K562 (cell line): ENCODE results near the gene CLDN11. TPM values are rescaled to one million over a fixed set of nuclear protein-coding genes. Genes with fewer than 3 reads are reported as not detected.
A peak's percentile ranks its signal among the peaks of the same experiment; 100 is the strongest.

Source experiments
- ATAC-seq: fragments of 200-7000 bp; cut with Tn5 transposase; 3 replicates; pipeline ENCODE4 v1.9.1; 2020; ENCODE audit warnings: moderate library complexity
- BruUV-seq: library from RNA; stranded (reverse); fragments of 400-500 nt; replicated peaks from 2 replicates; lab custom pipeline; 2021; lab: Mats Ljungman, UMichigan
- CTCF ChIA-PET: fragments of 300-600 bp; formaldehyde crosslinking; extraction: SDS; loops from one replicate; lab custom pipeline; 2021; ENCODE audit warnings: low intra/inter-chr PET ratio; lab: Yijun Ruan, JAX
- POLR2A ChIA-PET: fragments of 300-600, 350-650 bp; sonication (Branson Sonifier 250); formaldehyde crosslinking; extraction: SDS; loops from one replicate; lab custom pipeline; 2021; ENCODE audit warnings: antibody characterized with exemption, inconsistent platforms; lab: Yijun Ruan, JAX
- DNase-seq, 4 experiments: peaks; one replicate each; pipeline versions ENCODE4 v3.0.0 to v3.0.0-alpha.2; 2011 to 2018; ENCODE audit warnings: low spot score in 3 of 4, mixed read lengths in 3 of 4; ENCODE audit errors: extremely low read depth in 1 of 4
- FAIRE-seq: peaks from 2 replicates; lab custom pipeline; 2011; peaks lifted over from hg19 to GRCh38; lab: Jason Lieb, UNC
- H2AFZ ChIP-seq: 2 replicates; pipeline ENCODE4 v1.6.0; 2011; ENCODE audit warnings: low read depth, low read length, control low read depth, inconsistent platforms
- H3K27ac ChIP-seq: fragments of 200-600 bp; 3 replicates; pipeline ENCODE4 v1.8.0; 2011; ENCODE audit warnings: low read depth, mild to moderate bottlenecking, control low read depth, inconsistent platforms, low read length, moderate library complexity, mixed read lengths; ENCODE audit errors: extremely low read depth
- H3K27me3 ChIP-seq, 2 experiments: fragments of 300-600 bp in 1 of 2; 2 replicates in 1 of 2; 3 replicates in 1 of 2; pipeline versions ENCODE4 v1.6.0 to v1.8.0; 2011; ENCODE audit warnings: inconsistent platforms in 2 of 2, low read length in 2 of 2, mild to moderate bottlenecking in 1 of 2, mixed read lengths in 1 of 2, moderate library complexity in 1 of 2; ENCODE audit not compliant: control insufficient read depth in 2 of 2, insufficient read depth in 2 of 2
- H3K36me3 ChIP-seq: fragments of 300-600 bp; 3 replicates; pipeline ENCODE4 v1.8.0; 2011; ENCODE audit warnings: mild to moderate bottlenecking, low read length, inconsistent platforms; ENCODE audit not compliant: control insufficient read depth, insufficient read depth
- H3K4me1 ChIP-seq, 2 experiments: fragments of 200-600 bp in 1 of 2; replicated peaks in 1 of 2; 2 replicates in 1 of 2; 3 replicates in 1 of 2; pipeline versions ENCODE4 v1.5.1 to v1.8.0; 2011; ENCODE audit warnings: inconsistent platforms in 2 of 2, low read length in 2 of 2, mild to moderate bottlenecking in 1 of 2, mixed read lengths in 1 of 2, moderate library complexity in 1 of 2; ENCODE audit not compliant: control insufficient read depth in 2 of 2, insufficient read depth in 2 of 2
- H3K4me2 ChIP-seq: 2 replicates; pipeline ENCODE4 v1.6.1; 2011; ENCODE audit warnings: low read length, control low read depth, inconsistent platforms, mixed read lengths; ENCODE audit not compliant: insufficient read depth
- H3K4me3 ChIP-seq: fragments of 200-600 bp; sonication (generic), shearing (Covaris generic); 2 replicates; pipeline ENCODE4 v1.5.1; 2016; ENCODE audit warnings: control low read depth, inconsistent platforms
- H3K79me2 ChIP-seq: fragments of 200-600 bp; 3 replicates; pipeline ENCODE4 v1.8.0; 2011; ENCODE audit warnings: low read length, inconsistent platforms; ENCODE audit not compliant: control insufficient read depth, insufficient read depth
- H3K9ac ChIP-seq, 2 experiments: 2 replicates each; pipeline versions ENCODE4 v1.6.0 to v1.6.1; 2011; ENCODE audit warnings: low read depth in 2 of 2, low read length in 2 of 2, control low read depth in 1 of 2, inconsistent platforms in 1 of 2, mild to moderate bottlenecking in 1 of 2, mixed read lengths in 1 of 2; ENCODE audit not compliant: insufficient read depth in 1 of 2
- H3K9me1 ChIP-seq: one replicate; pipeline ENCODE4 v1.6.0; 2011; ENCODE audit warnings: inconsistent platforms, mild to moderate bottlenecking, low read length, moderate library complexity; ENCODE audit not compliant: control insufficient read depth, insufficient read depth
- H3K9me3 ChIP-seq: replicated peaks from 2 replicates; pipeline ENCODE4 v1.5.1; 2011; ENCODE audit warnings: low read depth, low read length, inconsistent platforms; ENCODE audit not compliant: control insufficient read depth, insufficient read depth
- H4K20me1 ChIP-seq: replicated peaks from 2 replicates; pipeline ENCODE4 v1.6.1; 2011; ENCODE audit warnings: low read length, inconsistent platforms, mixed read lengths; ENCODE audit not compliant: control insufficient read depth, insufficient read depth
- ARID1B ChIP-seq: fragments of 450-650 bp; IDR thresholded peaks from 2 replicates; pipeline ENCODE4 v1.6.1; 2016; ENCODE audit warnings: antibody characterized with exemption, mild to moderate bottlenecking, inconsistent platforms
- LARP7 ChIP-seq: fragments of 450-650 bp; IDR thresholded peaks from 2 replicates; pipeline ENCODE4 v1.6.1; 2016
- ZNF134 ChIP-seq: fragments of 250-450 bp; sonication (Bioruptor Pico); conservative IDR thresholded peaks from 2 replicates; pipeline ENCODE4 v1.4.0; 2020
- WGBS: fragments of 100-300 bp; shearing (Covaris generic); methylation state at CpG from one replicate; pipeline ENCODE4 v1.1.6; 2016; ENCODE audit warnings: low coverage, mixed read lengths; ENCODE audit not compliant: insufficient coverage; ENCODE audit errors: missing lambda C conversion rate; 5-methylcytosine and 5-hydroxymethylcytosine counted together
- in situ Hi-C: fragments of 300-500 bp; cut with MboI; formaldehyde crosslinking; loops from 4 replicates; pipeline ENCODE4 v1.15.0; 2018; ENCODE audit warnings: inconsistent platforms, mixed read lengths
- intact Hi-C: fragments of 100-400 bp; cut with micrococcal nuclease; formaldehyde crosslinking; loops from 2 replicates; pipeline ENCODE4 v1.14.2; 2022
- microRNA-seq: library from miRNA; unstranded; fragments of <30 nt; microRNA quantifications from one replicate; pipeline ENCODE4, GENCODE V29; 2018; ENCODE audit warnings: borderline microRNAs expressed
- polyA plus RNA-seq, 8 experiments: library from polyadenylated mRNA; depleted of rRNA in 4 of 8; stranded (reverse) in 5 of 8; unstranded in 3 of 8; fragments of >200 nt; fragmentation: Nextera tagmentation in 2 of 8; fragmentation: Illumina TruSeq in 1 of 8; extraction: Ambion mirVana in 2 of 8; extraction: Trizol in 1 of 8; gene quantifications; 2 replicates each; pipeline versions ENCODE4 v1.2.1 to v1.2.3, GENCODE V29; 2011 to 2014; ENCODE audit warnings: inconsistent platforms in 1 of 8, missing spikeins in 1 of 8
- total RNA-seq, 7 experiments: library from RNA; depleted of rRNA in 6 of 7; stranded (reverse); fragments of >200 nt in 6 of 7; fragmentation: Illumina TruSeq in 2 of 7; extraction: Trizol in 2 of 7; gene quantifications; 2 replicates each; pipeline versions ENCODE4 v1.2.1 to v1.2.3, GENCODE V29; 2011 to 2021; ENCODE audit warnings: low replicate concordance in 1 of 7
- TF ChIP-seq, protein P1 (sequence below): sonication (generic); formaldehyde crosslinking; IDR thresholded peaks from 2 replicates; pipeline ENCODE4 v1.5.0; 2020; ENCODE audit warnings: missing genetic modification reagents
- TF ChIP-seq, protein P2 (sequence below), 3 experiments: IDR thresholded peaks in 2 of 3; conservative IDR thresholded peaks in 1 of 3; 2 replicates each; pipeline ENCODE4 v1.5.1; 2011 to 2012; ENCODE audit warnings: low read length in 3 of 3, mild to moderate bottlenecking in 3 of 3, control low read depth in 2 of 3, improper control_type of control experiment in 1 of 3, inconsistent platforms in 1 of 3, low read depth in 1 of 3, mixed read lengths in 1 of 3, moderate library complexity in 1 of 3; ENCODE audit not compliant: insufficient read depth in 2 of 3

CLDN11 gene
- total and polyA plus RNA-seq, 9 of the 15 experiments (the other 6 are each of a cell fraction or from before 2014, with no cell fraction given), result 0.05 to 0.41 (median 0.18) TPM; not detected in 1

DNA sequence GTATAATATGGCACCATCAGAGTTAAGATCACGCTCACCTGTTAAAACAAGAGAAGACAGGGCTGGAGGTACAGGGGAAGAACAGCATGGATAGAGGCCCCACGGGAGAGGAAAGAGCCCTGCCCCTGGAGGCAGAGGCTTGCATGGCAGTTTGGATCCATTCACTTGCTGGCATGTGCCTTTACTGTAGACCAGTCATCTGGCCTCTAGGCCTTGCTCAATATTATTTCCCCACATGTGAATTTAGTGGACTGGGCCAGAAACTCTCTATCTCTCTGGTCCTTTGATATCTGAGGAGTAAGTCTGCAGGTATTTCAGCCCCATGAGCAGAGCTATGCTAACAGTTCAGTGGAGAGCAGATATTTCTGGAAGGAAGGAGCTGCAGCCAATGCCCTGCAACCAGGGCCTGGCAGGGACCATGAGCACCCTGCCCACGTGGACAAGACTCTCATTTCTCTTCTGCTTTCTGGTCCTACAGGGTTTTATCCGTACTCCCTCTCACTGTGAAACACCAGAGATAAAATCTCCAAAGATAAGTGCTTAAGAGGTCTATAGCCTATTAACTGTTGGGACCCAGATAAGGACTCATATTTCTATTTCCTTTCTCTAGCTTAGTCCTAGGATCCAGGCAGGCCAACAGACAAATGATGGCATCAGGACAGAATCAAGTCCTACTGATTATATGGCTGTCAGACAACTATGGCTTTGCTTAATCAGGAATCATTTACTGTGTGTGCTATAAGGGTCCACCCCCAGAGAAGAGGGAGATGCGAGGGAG lies 65.0 kb downstream of the CLDN11 start:
- H3K79me2 ChIP-seq, result no peaks in the 10 kb centered on the region
- no peak overlapping the region for H2AFZ ChIP-seq
- peaks cover 0 to 29% of the 10 kb centered on the region in 2 experiments for H3K27me3 ChIP-seq
- TF ChIP-seq ARID1B (no peak), LARP7 (no peak), ZNF134 (no peak)
- TF ChIP-seq, protein P1, sequence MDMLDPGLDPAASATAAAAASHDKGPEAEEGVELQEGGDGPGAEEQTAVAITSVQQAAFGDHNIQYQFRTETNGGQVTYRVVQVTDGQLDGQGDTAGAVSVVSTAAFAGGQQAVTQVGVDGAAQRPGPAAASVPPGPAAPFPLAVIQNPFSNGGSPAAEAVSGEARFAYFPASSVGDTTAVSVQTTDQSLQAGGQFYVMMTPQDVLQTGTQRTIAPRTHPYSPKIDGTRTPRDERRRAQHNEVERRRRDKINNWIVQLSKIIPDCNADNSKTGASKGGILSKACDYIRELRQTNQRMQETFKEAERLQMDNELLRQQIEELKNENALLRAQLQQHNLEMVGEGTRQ (CRISPR knock-in tag), result peak; percentile 9; the same call in 1 of the 2 replicates
- TF ChIP-seq, protein P2, sequence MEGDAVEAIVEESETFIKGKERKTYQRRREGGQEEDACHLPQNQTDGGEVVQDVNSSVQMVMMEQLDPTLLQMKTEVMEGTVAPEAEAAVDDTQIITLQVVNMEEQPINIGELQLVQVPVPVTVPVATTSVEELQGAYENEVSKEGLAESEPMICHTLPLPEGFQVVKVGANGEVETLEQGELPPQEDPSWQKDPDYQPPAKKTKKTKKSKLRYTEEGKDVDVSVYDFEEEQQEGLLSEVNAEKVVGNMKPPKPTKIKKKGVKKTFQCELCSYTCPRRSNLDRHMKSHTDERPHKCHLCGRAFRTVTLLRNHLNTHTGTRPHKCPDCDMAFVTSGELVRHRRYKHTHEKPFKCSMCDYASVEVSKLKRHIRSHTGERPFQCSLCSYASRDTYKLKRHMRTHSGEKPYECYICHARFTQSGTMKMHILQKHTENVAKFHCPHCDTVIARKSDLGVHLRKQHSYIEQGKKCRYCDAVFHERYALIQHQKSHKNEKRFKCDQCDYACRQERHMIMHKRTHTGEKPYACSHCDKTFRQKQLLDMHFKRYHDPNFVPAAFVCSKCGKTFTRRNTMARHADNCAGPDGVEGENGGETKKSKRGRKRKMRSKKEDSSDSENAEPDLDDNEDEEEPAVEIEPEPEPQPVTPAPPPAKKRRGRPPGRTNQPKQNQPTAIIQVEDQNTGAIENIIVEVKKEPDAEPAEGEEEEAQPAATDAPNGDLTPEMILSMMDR (IDR thresholded peaks at IDR 0.05 in 2 of 3, conservative IDR thresholded peaks at IDR 0.05 in 1 of 3; ENCODE audit: insufficient read depth in 2 of 3, low read depth in 1 of 3, low read length in 3 of 3), result peak in 2 of 3 experiments; percentile 23 to 33; a peak in 2 of 6 replicates
- no peaks in the 10 kb centered on the region for H3K9me3 ChIP-seq
- ATAC-seq (peak; percentile 85), FAIRE-seq (no peak), DNase-seq (peak; percentile 17 to 27 (median 22))
- ChIA-PET POLR2A (interaction anchor here (0.6 kb wide), 1 partner anchor 327 kb away, joined by 3 read pairs; no protein-coding TSS in a partner anchor), CTCF (no interaction called here)
- H3K4me1 ChIP-seq, result no peaks in the 10 kb centered on the region; a peak in 1 of 5 replicates
- no peak overlapping the region for H3K4me2 ChIP-seq
- no peak overlapping the region for H3K27ac ChIP-seq
- H3K4me3 ChIP-seq, result no peak overlapping the region
- BruUV-seq, result no TSS peak
- 4% methylated on average over 4 of the region's 5 CpGs for WGBS
- H3K9me1 ChIP-seq, result no peaks in the 10 kb centered on the region
- H3K9ac ChIP-seq, result no peak overlapping the region
- in situ Hi-C loops (no loop called here), intact Hi-C loops (no loop called here)
- H4K20me1 ChIP-seq, result no peaks in the 10 kb centered on the region
- no peaks in the 10 kb centered on the region for H3K36me3 ChIP-seq

Small RNA genes lying within 50 kb of the gene (microRNA-seq; reads per million reads assigned to microRNA genes)
- not detected for gene MIR6828

Other genes starting within 250 kb of the CLDN11 start
- gene PHC3, start 237.1 kb upstream of the CLDN11 start, total RNA-seq (2014; rRNA removed), result 3.1 and 8.9 TPM in 2 replicates
- 16.9 and 19.0 TPM in 2 replicates for gene PHC3, start 237.1 kb upstream of the CLDN11 start, total RNA-seq (2014; rRNA removed; fragmentation: Illumina TruSeq; extraction: Trizol)
- gene PHC3, start 237.1 kb upstream of the CLDN11 start, total RNA-seq (2015; rRNA removed; fragmentation: Illumina TruSeq; extraction: Trizol), result 14.9 and 15.1 TPM in 2 replicates
- gene PHC3, start 237.1 kb upstream of the CLDN11 start, total RNA-seq (2021), result 16.9 and 21.5 TPM in 2 replicates
- gene PHC3, start 237.1 kb upstream of the CLDN11 start, polyA plus RNA-seq (2011; rRNA removed), result 21.6 and 32.1 TPM in 2 replicates
- gene PHC3, start 237.1 kb upstream of the CLDN11 start, polyA plus RNA-seq (2014; fragmentation: Illumina TruSeq; extraction: Trizol), result 8.1 and 10.5 TPM in 2 replicates
- gene PHC3, start 237.1 kb upstream of the CLDN11 start, polyA plus RNA-seq (2014; fragmentation: Nextera tagmentation; extraction: Ambion mirVana), result 1 to 10 TPM; 4.6 to 6.0 TPM
- 7.4 and 16.2 TPM in 2 replicates for gene PHC3, start 237.1 kb upstream of the CLDN11 start, polyA plus RNA-seq (2014; rRNA removed)
- 23.2 and 27.8 TPM in 2 replicates for gene PRKCI, start 196.4 kb upstream of the CLDN11 start, total RNA-seq (2014; rRNA removed)
- gene PRKCI, start 196.4 kb upstream of the CLDN11 start, total RNA-seq (2014; rRNA removed; fragmentation: Illumina TruSeq; extraction: Trizol), result 43.2 and 49.7 TPM in 2 replicates
- 37.8 and 42.0 TPM in 2 replicates for gene PRKCI, start 196.4 kb upstream of the CLDN11 start, total RNA-seq (2015; rRNA removed; fragmentation: Illumina TruSeq; extraction: Trizol)
- 23.6 and 33.2 TPM in 2 replicates for gene PRKCI, start 196.4 kb upstream of the CLDN11 start, total RNA-seq (2021)
- 27.8 and 40.0 TPM in 2 replicates for gene PRKCI, start 196.4 kb upstream of the CLDN11 start, polyA plus RNA-seq (2011; rRNA removed)
- 24.2 and 31.4 TPM in 2 replicates for gene PRKCI, start 196.4 kb upstream of the CLDN11 start, polyA plus RNA-seq (2014; fragmentation: Illumina TruSeq; extraction: Trizol)
- gene PRKCI, start 196.4 kb upstream of the CLDN11 start, polyA plus RNA-seq (2014; fragmentation: Nextera tagmentation; extraction: Ambion mirVana), result 10 to 100 TPM; 10.5 to 13.5 TPM
- 20.4 and 22.7 TPM in 2 replicates for gene PRKCI, start 196.4 kb upstream of the CLDN11 start, polyA plus RNA-seq (2014; rRNA removed)
- gene SKIL, start 61.2 kb upstream of the CLDN11 start, total RNA-seq (2014; rRNA removed), result 11.5 and 19.1 TPM in 2 replicates
- 16.2 and 20.0 TPM in 2 replicates for gene SKIL, start 61.2 kb upstream of the CLDN11 start, total RNA-seq (2014; rRNA removed; fragmentation: Illumina TruSeq; extraction: Trizol)
- 15.5 and 15.6 TPM in 2 replicates for gene SKIL, start 61.2 kb upstream of the CLDN11 start, total RNA-seq (2015; rRNA removed; fragmentation: Illumina TruSeq; extraction: Trizol)
- 14.1 and 14.3 TPM in 2 replicates for gene SKIL, start 61.2 kb upstream of the CLDN11 start, total RNA-seq (2021)
- 5.7 and 6.7 TPM in 2 replicates for gene SKIL, start 61.2 kb upstream of the CLDN11 start, polyA plus RNA-seq (2011; rRNA removed)
- gene SKIL, start 61.2 kb upstream of the CLDN11 start, polyA plus RNA-seq (2014; fragmentation: Illumina TruSeq; extraction: Trizol), result 4.2 and 4.8 TPM in 2 replicates
- 1 to 10 TPM; 4.4 to 9.7 TPM for gene SKIL, start 61.2 kb upstream of the CLDN11 start, polyA plus RNA-seq (2014; fragmentation: Nextera tagmentation; extraction: Ambion mirVana)
- 4.3 and 5.5 TPM in 2 replicates for gene SKIL, start 61.2 kb upstream of the CLDN11 start, polyA plus RNA-seq (2014; rRNA removed)
- gene SLC7A14, start 167.2 kb downstream of the CLDN11 start, total RNA-seq (2014; rRNA removed), result not detected in 2 replicates
- not detected in 2 replicates for gene SLC7A14, start 167.2 kb downstream of the CLDN11 start, total RNA-seq (2014; rRNA removed; fragmentation: Illumina TruSeq; extraction: Trizol)
- not detected in 2 replicates for gene SLC7A14, start 167.2 kb downstream of the CLDN11 start, total RNA-seq (2015; rRNA removed; fragmentation: Illumina TruSeq; extraction: Trizol)
- not detected in 2 replicates for gene SLC7A14, start 167.2 kb downstream of the CLDN11 start, total RNA-seq (2021)
- not detected in 2 replicates for gene SLC7A14, start 167.2 kb downstream of the CLDN11 start, polyA plus RNA-seq (2011; rRNA removed)
- not detected in 2 replicates for gene SLC7A14, start 167.2 kb downstream of the CLDN11 start, polyA plus RNA-seq (2014; fragmentation: Illumina TruSeq; extraction: Trizol)
- not detected for gene SLC7A14, start 167.2 kb downstream of the CLDN11 start, polyA plus RNA-seq (2014; fragmentation: Nextera tagmentation; extraction: Ambion mirVana)
- gene SLC7A14, start 167.2 kb downstream of the CLDN11 start, polyA plus RNA-seq (2014; rRNA removed), result not detected in 2 replicates